HS-27A (cell line): ENCODE data around the gene PRR11.
A peak's percentile ranks its signal among the peaks of the same experiment; 100 is the strongest.
"Not testable (repeated sequence)": the region's sequence is repeated elsewhere in the genome, so short reads cannot be mapped to it uniquely, and the experiment has no call there.

ENCODE experiments used
- DNase-seq: peaks from one replicate; pipeline ENCODE4 v3.0.0-alpha.2; 2012; ENCODE audit warnings: low read depth, missing footprints

Gene PRR11

GRCh38 chr17:59152925-59153324, 2.6 kb upstream of the PRR11 start:
- DNase-seq, result no peak

- DNase-seq, result peak; percentile 59
These were observed 1.2 kb upstream of the PRR11 start for GRCh38 chr17:59154292-59154720.

GRCh38 chr17:59154721-59155438, 666 bp upstream of the PRR11 start, which contains the start of gene SKA2:
Gene SKA2 (minus strand): TSS chr17:59155186. CDS start chr17:59155163, 23 bp downstream.
- DNase-seq, result peak; percentile 99

GRCh38 chr17:59160157-59161025, 4.8 kb downstream of the PRR11 start:
- DNase-seq, result no peak

GRCh38 chr17:59161477-59161876, 5.9 kb downstream of the PRR11 start:
- DNase-seq, result no peak

GRCh38 chr17:59165933-59166342, 10.4 kb downstream of the PRR11 start:
- DNase-seq, result no peak

- no peak for DNase-seq
These were observed 12.0 kb downstream of the PRR11 start for GRCh38 chr17:59167571-59168001.

GRCh38 chr17:59172436-59173004, 17.0 kb downstream of the PRR11 start:
- DNase-seq, result no peak

GRCh38 chr17:59174671-59175070, 19.1 kb downstream of the PRR11 start:
- no peak for DNase-seq

GRCh38 chr17:59175076-59175475, 19.5 kb downstream of the PRR11 start:
- DNase-seq, result no peak

GRCh38 chr17:59178266-59178985, 22.9 kb downstream of the PRR11 start:
- no peak for DNase-seq

- not testable (repeated sequence) for DNase-seq
These were observed 24.1 kb downstream of the PRR11 start for GRCh38 chr17:59179601-59180000.

- no peak for DNase-seq
These were observed 25.1 kb downstream of the PRR11 start for GRCh38 chr17:59180626-59181025.

- no peak for DNase-seq
These were observed 25.9 kb downstream of the PRR11 start for GRCh38 chr17:59181481-59181880.

- no peak for DNase-seq
These were observed 30.5 kb downstream of the PRR11 start for GRCh38 chr17:59185997-59186396.

GRCh38 chr17:59186850-59187249, 31.3 kb downstream of the PRR11 start:
- no peak for DNase-seq

- DNase-seq, result no peak
These were observed 35.3 kb downstream of the PRR11 start for GRCh38 chr17:59190806-59191205.

GRCh38 chr17:59193336-59193862, 37.9 kb downstream of the PRR11 start:
- no peak for DNase-seq

- no peak for DNase-seq
These were observed 43.9 kb downstream of the PRR11 start for GRCh38 chr17:59199398-59199797.

- DNase-seq, result no peak
These were observed 46.8 kb downstream of the PRR11 start for GRCh38 chr17:59202320-59202719.

- no peak for DNase-seq
These were observed 63.8 kb downstream of the PRR11 start for GRCh38 chr17:59219370-59219769.

GRCh38 chr17:59219992-59220327, 64.4 kb downstream of the PRR11 start:
- DNase-seq, result no peak
